GM23248 (cell line): ENCODE data around the gene POLD1. TPM values are rescaled to one million over a fixed set of nuclear protein-coding genes. Genes with fewer than 3 reads are reported as not detected.
A peak's percentile ranks its signal among the peaks of the same experiment; 100 is the strongest.

Source experiments
- DNase-seq: peaks from one replicate; pipeline ENCODE4 v3.0.0-alpha.2; 2015
- H2AFZ ChIP-seq: fragments of 200-600 bp; sonication (generic); 2 replicates; pipeline ENCODE4 v1.6.1; 2016; ENCODE audit warnings: antibody characterized with exemption
- H3F3A ChIP-seq: fragments of 200-600 bp; sonication (generic); 2 replicates; pipeline ENCODE4 v1.6.1; 2016; ENCODE audit warnings: mild to moderate bottlenecking, antibody characterized with exemption, mixed run types; ENCODE audit not compliant: insufficient read depth
- H3K27ac ChIP-seq: fragments of 200-600 bp; sonication (generic); 2 replicates; pipeline ENCODE4 v1.5.1; 2016; ENCODE audit warnings: mild to moderate bottlenecking
- H3K27me3 ChIP-seq: fragments of 200-600 bp; sonication (generic); replicated peaks from 2 replicates; pipeline ENCODE4 v1.6.1; 2016; ENCODE audit warnings: mild to moderate bottlenecking; ENCODE audit not compliant: insufficient read depth
- H3K36me3 ChIP-seq: fragments of 200-600 bp; sonication (generic); 2 replicates; pipeline ENCODE4 v1.6.1; 2016; ENCODE audit warnings: low read depth, mild to moderate bottlenecking
- H3K4me1 ChIP-seq: fragments of 200-600 bp; sonication (generic); 2 replicates; pipeline ENCODE4 v1.6.1; 2016; ENCODE audit warnings: mild to moderate bottlenecking; ENCODE audit not compliant: insufficient read depth
- H3K4me2 ChIP-seq: fragments of 200-600 bp; sonication (generic); one replicate; pipeline ENCODE4 v1.6.1; 2016; ENCODE audit warnings: mild to moderate bottlenecking; ENCODE audit not compliant: unreplicated experiment
- H3K4me3 ChIP-seq: fragments of 200-600 bp; sonication (generic); 2 replicates; pipeline ENCODE4 v1.5.1; 2016; ENCODE audit warnings: mild to moderate bottlenecking
- H3K79me2 ChIP-seq: fragments of 200-600 bp; sonication (generic); 2 replicates; pipeline ENCODE4 v1.6.1; 2016; ENCODE audit warnings: mild to moderate bottlenecking; ENCODE audit not compliant: insufficient read depth
- H3K9ac ChIP-seq: fragments of 200-600 bp; sonication (generic); 2 replicates; pipeline ENCODE4 v1.6.1; 2016; ENCODE audit warnings: mild to moderate bottlenecking
- H3K9me2 ChIP-seq: fragments of 200-600 bp; sonication (generic); 2 replicates; pipeline ENCODE4 v1.6.1; 2016; ENCODE audit warnings: mixed run types, mild to moderate bottlenecking, moderate library complexity; ENCODE audit not compliant: insufficient read depth
- H3K9me3 ChIP-seq: fragments of 200-600 bp; sonication (generic); one replicate; pipeline ENCODE4 v1.6.1; 2017; ENCODE audit warnings: low read depth
- H4K20me1 ChIP-seq: fragments of 200-600 bp; sonication (generic); 2 replicates; pipeline ENCODE4 v1.6.0; 2016; ENCODE audit not compliant: insufficient read depth
- EZH2 ChIP-seq: fragments of 200-600 bp; sonication (generic); IDR thresholded peaks from 2 replicates; pipeline ENCODE4 v1.6.1; 2018; ENCODE audit warnings: antibody characterized with exemption, mild to moderate bottlenecking; ENCODE audit not compliant: insufficient read depth, poor library complexity, severe bottlenecking
- EZH2phosphoT487 ChIP-seq: fragments of 200-600 bp; sonication (generic); IDR thresholded peaks from 2 replicates; pipeline ENCODE4 v1.6.1; 2018; ENCODE audit warnings: antibody characterized with exemption, moderate library complexity, mild to moderate bottlenecking, low read depth; ENCODE audit not compliant: insufficient read depth
- WGBS, 2 experiments: methylation state at CpG; one replicate each; pipeline ENCODE4 v1.1.6; 2015 to 2017; ENCODE audit warnings: low lambda C conversion rate in 2 of 2, low coverage in 1 of 2; ENCODE audit errors: missing lambda C conversion rate in 2 of 2; 5-methylcytosine and 5-hydroxymethylcytosine counted together
- in situ Hi-C: fragments of 300-500 bp; cut with MboI; formaldehyde crosslinking; loops from 2 replicates; pipeline ENCODE4 v1.15.0; 2020
- polyA plus RNA-seq: library from polyadenylated mRNA; unstranded; fragments of >200 nt; fragmentation: Nextera tagmentation; extraction: Ambion mirVana; gene quantifications from 2 replicates; pipeline ENCODE4 v1.2.1, GENCODE V29; 2016
- total RNA-seq: library from RNA; depleted of rRNA; stranded (reverse); fragments of >200 nt; shearing (Covaris generic); gene quantifications from 2 replicates; pipeline ENCODE4 v1.2.3, GENCODE V29; 2014

POLD1 gene
- total and polyA plus RNA-seq, 2 experiments from 2014 or later, result 12.6 to 18.3 TPM

- 42 to 48% methylated on average over 11 of the region's 11 CpGs for WGBS, 2 experiments
- Histone ChIP-seq H3K9ac (no peak overlapping the region), H3K9me2 (no peaks in the 10 kb centered on the region), H2AFZ (no peak overlapping the region), H3K27ac (no peak overlapping the region), H3K27me3 (no peaks in the 10 kb centered on the region), H3K9me3 (no peaks in the 10 kb centered on the region), H3K4me3 (no peak overlapping the region), H3F3A (no peaks in the 10 kb centered on the region), H3K4me2 (no peak overlapping the region), H3K36me3 (no peaks in the 10 kb centered on the region), H3K4me1 (no peaks in the 10 kb centered on the region), H3K79me2 (no peaks in the 10 kb centered on the region), H4K20me1 (no peaks in the 10 kb centered on the region)
- in situ Hi-C loops, result loop anchor here (25.0 kb wide), 2 partner anchors 424 to 549 kb away; partner anchors contain the start of genes ACP4 and KLK4
- TF ChIP-seq EZH2phosphoT487 (no peak), EZH2 (no peak)
- DNase-seq, result no peak
These were observed 21.3 kb upstream of the POLD1 start for GRCh38 chr19:50362656-50363424.

GRCh38 chr19:50365434-50366306, 18.5 kb upstream of the POLD1 start, which contains the start of gene NAPSA:
TSS of gene NAPSA (minus strand) at chr19:50365639. CDS start at chr19:50365621, 18 bp downstream.
- no peaks in the 10 kb centered on the region for H3K4me1 ChIP-seq
- TF ChIP-seq EZH2phosphoT487 (no peak), EZH2 (no peak)

GRCh38 chr19:50368649-50369570, 15.2 kb upstream of the POLD1 start:
- no peaks in the 10 kb centered on the region for H3K4me1 ChIP-seq
- in situ Hi-C loops, result loop anchor here (25.0 kb wide), 2 partner anchors 418 to 543 kb away; partner anchors contain the start of genes ACP4 and KLK4
- DNase-seq, result peak; percentile 90
- H4K20me1 ChIP-seq, result no peaks in the 10 kb centered on the region
- no peak overlapping the region for H3K27ac ChIP-seq
- H3K9me3 ChIP-seq, result no peaks in the 10 kb centered on the region
- H2AFZ ChIP-seq, result peak overlapping the region; percentile 98
- 11% methylated on average over 34 of the region's 34 CpGs for WGBS, 2 experiments
- peak overlapping the region; percentile 83 for H3K4me3 ChIP-seq
- peak overlapping the region; percentile 81 for H3K9ac ChIP-seq
- no peaks in the 10 kb centered on the region for H3F3A ChIP-seq
- TF ChIP-seq EZH2phosphoT487 (no peak), EZH2 (no peak)
- no peaks in the 10 kb centered on the region for H3K79me2 ChIP-seq
- H3K4me2 ChIP-seq, result peak overlapping the region; percentile 94
- no peaks in the 10 kb centered on the region for H3K27me3 ChIP-seq
- H3K9me2 ChIP-seq, result no peaks in the 10 kb centered on the region
- no peaks in the 10 kb centered on the region for H3K36me3 ChIP-seq

More at GRCh38 chr19:50365434-50366306, 18.5 kb upstream of the POLD1 start, which contains the start of gene NAPSA:
- 61 to 68% methylated on average over 10 to 11 of the region's 11 CpGs for WGBS, 2 experiments
- Histone ChIP-seq H3K27ac (no peak within 1 kb of the TSS), H3K79me2 (no peaks in the 10 kb centered on the region), H3K36me3 (no peaks in the 10 kb centered on the region), H3K4me2 (no peak within 1 kb of the TSS), H3K9me2 (no peaks in the 10 kb centered on the region), H3K27me3 (no peaks in the 10 kb centered on the region), H3K9me3 (no peaks in the 10 kb centered on the region), H3F3A (no peaks in the 10 kb centered on the region), H3K4me3 (no peak within 1 kb of the TSS), H2AFZ (no peak within 1 kb of the TSS), H4K20me1 (no peaks in the 10 kb centered on the region), H3K9ac (no peak within 1 kb of the TSS)
- in situ Hi-C loops, result loop anchor here (25.0 kb wide), 2 partner anchors 422 to 547 kb away; partner anchors contain the start of genes ACP4 and KLK4
- DNase-seq, result no peak
